Measurements from ENCODE around the gene FNBP1L. TPM values are rescaled to one million over a fixed set of nuclear protein-coding genes. Genes with fewer than 3 reads are reported as not detected.

Gene FNBP1L
- 13.9 and 15.1 TPM in 2 replicates for total RNA-seq (2014; rRNA removed; shearing (Covaris generic))

- DNase-seq (ENCODE audit: low spot score) = peak; percentile 81
Measured at GRCh38 chr1:93447481-93448291, at the start of gene FNBP1L. TSS of gene FNBP1L (plus strand) at chr1:93448118. CDS start at chr1:93448282, 164 bp downstream.

DNA sequence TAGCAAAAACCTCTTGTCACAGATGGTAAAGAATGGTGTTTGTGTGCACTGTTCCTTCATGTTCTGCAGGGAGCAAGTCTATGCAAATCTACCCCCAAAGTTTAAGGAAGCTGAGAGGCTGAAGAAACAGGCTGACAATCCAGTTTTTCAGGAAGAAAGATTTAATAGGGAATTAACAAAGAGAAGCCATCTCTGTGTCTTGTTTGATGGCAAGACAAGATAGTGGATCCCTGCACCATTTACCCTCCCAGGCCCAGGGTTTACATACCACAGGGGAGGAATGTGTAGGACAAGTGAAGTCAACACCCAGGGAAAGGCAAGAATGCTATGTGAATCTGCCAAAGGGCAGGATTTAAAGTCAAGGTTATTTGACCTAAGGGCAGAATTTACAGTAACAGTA lies 48.1 kb upstream of the FNBP1L start:
- DNase-seq (ENCODE audit: low spot score) = no peak

- DNase-seq (ENCODE audit: low spot score) = no peak
Measured at GRCh38 chr1:93408203-93408602, 39.7 kb upstream of the FNBP1L start.

GRCh38 chr1:93411000-93411399 lies 36.9 kb upstream of the FNBP1L start:
- no peak for DNase-seq (ENCODE audit: low spot score)

DNA sequence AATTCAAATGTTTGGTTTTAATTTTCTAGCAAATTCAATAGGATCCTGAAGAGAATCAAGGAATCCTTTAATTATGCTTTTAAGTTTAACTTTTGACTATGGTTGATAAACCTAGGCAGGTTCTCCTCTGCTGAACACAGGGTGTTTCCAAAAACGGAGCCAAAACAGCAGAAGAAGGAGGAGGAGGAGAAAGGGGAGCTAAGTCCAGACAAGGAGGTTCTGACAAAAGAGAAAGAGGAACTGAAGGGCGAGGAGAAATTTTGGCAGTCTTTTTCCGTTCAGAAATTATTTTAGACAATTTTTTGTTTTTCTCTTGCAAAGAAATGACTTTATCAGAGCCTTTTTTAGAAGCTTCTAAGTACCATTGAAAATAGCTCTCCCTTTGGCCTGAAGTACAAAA lies 33.2 kb upstream of the FNBP1L start:
- DNase-seq (ENCODE audit: low spot score) = no peak

- no peak for DNase-seq (ENCODE audit: low spot score)
Measured at GRCh38 chr1:93415296-93415695, 32.6 kb upstream of the FNBP1L start.

GRCh38 chr1:93416183-93416582 lies 31.7 kb upstream of the FNBP1L start:
- DNase-seq (ENCODE audit: low spot score) = no peak

- no peak for DNase-seq (ENCODE audit: low spot score)
Measured at GRCh38 chr1:93419344-93419743, 28.6 kb upstream of the FNBP1L start.

DNA sequence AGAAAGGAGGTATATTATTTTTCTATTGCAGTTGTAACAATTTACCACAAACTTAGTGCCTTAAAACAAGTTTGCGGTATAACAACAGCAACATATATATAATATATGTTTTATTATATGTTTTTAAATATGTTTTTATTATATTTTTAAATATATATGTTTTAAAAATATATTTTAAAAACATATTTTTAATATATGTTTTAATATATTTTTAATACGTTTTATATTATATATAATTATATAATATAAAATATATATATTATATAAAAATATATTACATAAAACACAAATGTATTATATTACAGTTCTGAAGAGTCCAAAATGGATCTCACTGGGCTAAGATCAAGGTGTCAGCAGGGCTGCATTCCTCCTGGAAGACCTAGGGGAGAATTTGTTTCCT lies 27.5 kb upstream of the FNBP1L start:
- no peak for DNase-seq (ENCODE audit: low spot score)

DNA sequence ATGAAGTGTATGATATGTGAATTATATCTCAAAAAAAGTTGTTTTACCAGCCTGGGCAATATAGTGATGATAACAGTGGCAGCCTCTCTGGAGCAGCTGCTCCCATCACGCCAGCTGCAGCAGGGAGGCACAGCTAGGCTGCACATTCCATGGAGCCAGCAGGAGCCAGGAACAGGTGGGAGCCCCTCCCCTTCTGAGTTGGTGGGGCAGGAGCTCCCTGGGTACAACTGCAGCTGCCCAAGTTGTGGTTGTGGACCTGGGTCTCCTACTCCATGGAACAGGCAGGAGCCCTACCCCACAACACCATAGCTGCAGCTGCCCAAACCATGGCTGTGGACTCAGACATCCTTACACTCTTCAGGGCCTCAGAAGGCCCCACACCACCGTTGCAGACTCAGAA lies 21.7 kb upstream of the FNBP1L start:
- DNase-seq (ENCODE audit: low spot score) = no peak

DNA sequence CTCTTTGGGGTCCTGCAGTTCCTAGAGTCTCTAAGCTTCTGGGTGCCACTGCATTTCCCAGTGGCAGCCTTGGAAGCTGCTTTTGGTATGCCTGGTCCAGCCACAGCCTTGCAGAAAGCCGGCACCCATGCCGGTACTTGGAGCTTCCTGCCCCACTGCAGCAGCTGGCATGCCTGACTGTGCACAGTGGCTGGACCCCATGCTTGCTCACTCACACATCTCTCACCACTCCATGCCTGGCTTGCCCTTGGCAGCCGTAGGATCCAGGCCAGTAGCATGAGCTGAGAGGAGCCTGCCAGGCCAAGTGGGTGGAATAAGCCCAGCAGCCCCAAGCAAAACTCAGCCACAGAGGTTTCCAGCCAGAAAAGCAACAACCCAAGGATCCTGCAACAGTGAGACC lies 20.3 kb upstream of the FNBP1L start:
- DNase-seq (ENCODE audit: low spot score) = no peak

DNA sequence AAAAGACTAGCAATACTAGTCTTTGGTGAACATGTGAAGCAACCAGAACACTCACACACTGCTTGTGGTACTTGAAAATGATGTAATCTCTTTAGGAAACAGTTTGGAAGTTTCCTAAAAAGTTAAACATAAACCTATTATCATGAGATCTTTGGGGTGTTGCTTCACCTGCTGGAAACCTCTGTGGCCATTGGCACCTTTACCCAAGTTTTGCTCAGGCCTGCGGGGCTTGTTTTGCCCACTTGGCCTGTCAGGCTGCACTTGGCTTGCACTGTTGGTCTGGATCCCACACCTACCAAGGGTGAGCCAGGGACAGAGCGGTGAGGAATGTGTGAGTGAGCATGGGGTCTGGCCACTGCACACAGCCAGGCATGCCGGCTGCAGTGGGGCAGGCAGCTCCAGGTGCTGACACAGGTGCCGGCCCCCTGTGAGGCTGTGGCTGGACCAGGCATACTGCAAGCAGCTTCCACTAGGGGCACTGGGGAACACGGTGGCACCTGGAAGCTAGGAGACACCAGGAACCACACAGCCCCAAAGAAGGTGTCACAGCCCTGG lies 14.4 kb upstream of the FNBP1L start:
- peak; percentile 48 for DNase-seq (ENCODE audit: low spot score)

DNA sequence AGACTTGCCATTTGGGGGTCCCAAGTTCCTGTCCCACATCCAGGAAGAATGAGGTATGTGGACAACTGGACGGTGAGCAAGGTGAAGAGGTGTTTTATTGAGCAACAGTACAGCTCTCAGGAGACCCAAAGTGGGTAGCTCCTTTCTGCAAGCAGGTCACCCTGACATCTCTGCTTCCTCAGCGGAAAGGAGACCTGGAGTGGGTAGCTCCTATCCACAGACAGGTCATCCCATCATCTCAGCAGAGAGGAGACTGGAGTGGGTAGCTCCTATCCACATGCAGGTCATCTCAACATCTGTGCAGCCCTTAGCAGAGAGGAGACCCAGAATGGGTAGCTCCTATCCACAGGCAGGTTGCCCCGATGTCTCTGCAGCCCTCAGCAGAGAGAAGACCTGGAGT lies 13.8 kb upstream of the FNBP1L start:
- DNase-seq (ENCODE audit: low spot score) = no peak

GRCh38 chr1:93434987-93435386 lies 12.9 kb upstream of the FNBP1L start:
- no peak for DNase-seq (ENCODE audit: low spot score)

GRCh38 chr1:93435443-93435842 lies 12.5 kb upstream of the FNBP1L start:
- DNase-seq (ENCODE audit: low spot score) = no peak

- no peak for DNase-seq (ENCODE audit: low spot score)
Measured at GRCh38 chr1:93436496-93436895, 11.4 kb upstream of the FNBP1L start.

DNA sequence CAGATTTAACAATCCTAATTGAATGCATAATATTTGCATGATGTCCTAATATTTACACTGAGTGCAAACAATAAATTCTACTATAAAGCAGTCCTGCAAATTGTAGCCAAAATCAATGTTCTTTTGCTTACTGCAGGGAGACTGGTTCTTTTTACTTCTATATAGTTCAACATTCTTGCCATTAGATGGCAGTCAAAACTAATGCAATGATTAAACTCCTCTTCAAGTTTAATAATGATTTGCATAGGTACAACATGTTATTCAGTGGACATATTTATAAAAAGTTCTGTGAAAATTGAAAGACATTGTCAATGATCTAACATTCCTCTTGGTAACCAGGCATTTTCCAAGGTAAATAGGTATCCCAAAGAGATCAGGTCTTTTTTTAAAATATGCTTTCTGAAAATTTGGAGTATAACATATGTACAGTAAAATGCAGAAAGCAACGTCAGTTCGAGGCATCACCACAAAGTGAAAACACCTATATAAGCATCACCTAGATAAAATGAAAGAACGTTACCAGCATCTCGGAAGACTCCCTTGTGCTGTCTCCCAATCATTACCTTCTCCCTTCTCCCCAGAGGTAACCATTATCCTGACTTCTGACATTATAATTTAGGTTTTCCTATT lies 9.8 kb upstream of the FNBP1L start:
- DNase-seq (ENCODE audit: low spot score) = peak; percentile 74

GRCh38 chr1:93438716-93439115 lies 9.2 kb upstream of the FNBP1L start:
- no peak for DNase-seq (ENCODE audit: low spot score)

GRCh38 chr1:93440272-93440671 lies 7.6 kb upstream of the FNBP1L start:
- no peak for DNase-seq (ENCODE audit: low spot score)

- no peak for DNase-seq (ENCODE audit: low spot score)
Measured at GRCh38 chr1:93440706-93441105, 7.2 kb upstream of the FNBP1L start.

- DNase-seq (ENCODE audit: low spot score) = no peak
Measured at GRCh38 chr1:93441589-93441988, 6.3 kb upstream of the FNBP1L start.

DNA sequence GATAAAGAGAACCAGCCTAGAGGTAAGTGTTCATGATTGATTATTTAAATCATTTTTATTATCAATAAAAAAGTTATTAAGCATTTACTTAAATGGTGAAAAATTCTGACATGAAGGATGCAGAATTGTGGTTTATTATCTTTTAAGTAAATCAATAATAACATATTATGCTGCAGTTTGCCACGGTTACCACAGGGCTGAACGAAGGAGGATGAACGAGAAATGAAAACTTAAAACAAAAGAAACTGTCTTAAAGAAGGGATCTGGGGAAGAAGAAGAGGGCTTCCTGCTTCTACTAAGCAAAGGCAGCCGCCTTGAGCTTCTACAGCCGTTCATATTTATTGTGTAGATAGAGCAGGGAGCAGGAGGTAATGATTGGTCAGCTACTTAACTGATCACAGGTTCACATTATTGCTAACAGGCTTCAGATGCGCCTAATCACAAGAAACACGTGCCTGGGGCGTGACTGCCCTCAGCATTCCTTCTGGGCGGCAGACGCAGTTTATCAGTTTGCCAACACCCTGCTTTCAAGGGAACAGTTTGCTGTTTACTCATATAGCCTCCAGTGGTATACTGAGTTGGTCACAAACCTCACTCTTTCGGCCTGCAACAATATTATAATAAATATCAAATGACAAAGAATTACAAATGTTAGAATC lies 5.8 kb upstream of the FNBP1L start:
- DNase-seq (ENCODE audit: low spot score) = peak; percentile 31
